Neuron (in vitro differentiated cells): Measurements from ENCODE around the gene ZNF548.
A peak's percentile ranks its signal among the peaks of the same experiment; 100 is the strongest.

Experiments
- H2AFZ ChIP-seq: one replicate; pipeline ENCODE4 v1.6.1; 2013; ENCODE audit warnings: low read depth, mild to moderate bottlenecking, inconsistent platforms, low read length, moderate library complexity
- H3K27me3 ChIP-seq: one replicate; pipeline ENCODE4 v1.6.1; 2013; ENCODE audit warnings: low read length; ENCODE audit not compliant: insufficient read depth
- H3K36me3 ChIP-seq: one replicate; pipeline ENCODE4 v1.6.1; 2013; ENCODE audit warnings: low read length; ENCODE audit not compliant: insufficient read depth
- H3K4me1 ChIP-seq: one replicate; pipeline ENCODE4 v1.6.1; 2013; ENCODE audit warnings: low read length; ENCODE audit not compliant: insufficient read depth
- H3K4me3 ChIP-seq: 2 replicates; pipeline ENCODE4 v1.5.1; 2013; ENCODE audit warnings: mild to moderate bottlenecking, low read length, moderate library complexity
- H3K9me3 ChIP-seq: one replicate; pipeline ENCODE4 v1.6.1; 2013; ENCODE audit warnings: low read length

Gene ZNF548

GRCh38 chr19:57419439-57419838, 29.8 kb downstream of the ZNF548 start:
- Histone ChIP-seq H3K27me3 (no peaks in the 10 kb centered on the region), H3K9me3 (peaks cover 36% of the 10 kb centered on the region), H3K36me3 (peaks cover 66% of the 10 kb centered on the region), H3K4me1 (no peaks in the 10 kb centered on the region), H2AFZ (no peak overlapping the region), H3K4me3 (no peak overlapping the region)

DNA sequence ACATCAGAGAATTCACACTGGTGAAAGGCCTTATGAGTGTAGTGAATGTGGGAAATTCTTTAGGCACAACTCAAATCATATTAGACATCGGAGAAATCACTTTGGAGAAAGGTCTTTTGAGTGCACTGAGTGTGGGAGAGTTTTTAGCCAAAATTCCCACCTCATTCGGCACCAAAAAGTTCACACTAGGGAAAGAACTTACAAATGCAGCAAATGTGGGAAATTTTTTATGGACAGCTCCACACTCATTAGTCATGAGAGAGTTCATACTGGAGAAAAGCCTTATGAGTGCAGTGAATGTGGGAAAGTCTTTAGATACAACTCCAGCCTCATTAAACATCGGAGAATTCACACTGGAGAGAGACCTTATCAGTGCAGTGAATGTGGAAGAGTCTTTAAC, 31.4 kb downstream of the ZNF548 start:
- Histone ChIP-seq H2AFZ (no peak overlapping the region), H3K9me3 (peaks cover 36% of the 10 kb centered on the region), H3K36me3 (peaks cover 54% of the 10 kb centered on the region), H3K27me3 (no peaks in the 10 kb centered on the region), H3K4me3 (no peak overlapping the region), H3K4me1 (no peaks in the 10 kb centered on the region)

GRCh38 chr19:57434386-57435061, 44.9 kb downstream of the ZNF548 start:
- H3K36me3 ChIP-seq, result peaks cover 14% of the 10 kb centered on the region
- H3K4me3 ChIP-seq, result peak overlapping the region; percentile 66
- no peaks in the 10 kb centered on the region for H3K27me3 ChIP-seq
- H3K4me1 ChIP-seq, result peaks cover 8% of the 10 kb centered on the region
- peak overlapping the region; percentile 62 for H2AFZ ChIP-seq
- H3K9me3 ChIP-seq, result peaks cover 15% of the 10 kb centered on the region

- peak within 1 kb of the TSS; percentile 66 for H3K4me3 ChIP-seq
- H3K4me1 ChIP-seq, result peaks cover 8% of the 10 kb centered on the region
- no peaks in the 10 kb centered on the region for H3K27me3 ChIP-seq
- H2AFZ ChIP-seq, result peak within 1 kb of the TSS; percentile 62
- H3K36me3 ChIP-seq, result peaks cover 20% of the 10 kb centered on the region
- peaks cover 19% of the 10 kb centered on the region for H3K9me3 ChIP-seq
These were observed 45.7 kb downstream of the ZNF548 start, which contains the start of gene ZNF749 for GRCh38 chr19:57435062-57435978. Gene ZNF749, plus strand, starts transcription at chr19:57435325. Its CDS starts 254 bp downstream, at chr19:57435579.

GRCh38 chr19:57436417-57436816, 46.8 kb downstream of the ZNF548 start:
- Histone ChIP-seq H3K4me1 (peaks cover 8% of the 10 kb centered on the region), H2AFZ (no peak overlapping the region), H3K9me3 (peaks cover 21% of the 10 kb centered on the region), H3K4me3 (peak overlapping the region; percentile 66), H3K36me3 (peaks cover 20% of the 10 kb centered on the region), H3K27me3 (no peaks in the 10 kb centered on the region)

DNA sequence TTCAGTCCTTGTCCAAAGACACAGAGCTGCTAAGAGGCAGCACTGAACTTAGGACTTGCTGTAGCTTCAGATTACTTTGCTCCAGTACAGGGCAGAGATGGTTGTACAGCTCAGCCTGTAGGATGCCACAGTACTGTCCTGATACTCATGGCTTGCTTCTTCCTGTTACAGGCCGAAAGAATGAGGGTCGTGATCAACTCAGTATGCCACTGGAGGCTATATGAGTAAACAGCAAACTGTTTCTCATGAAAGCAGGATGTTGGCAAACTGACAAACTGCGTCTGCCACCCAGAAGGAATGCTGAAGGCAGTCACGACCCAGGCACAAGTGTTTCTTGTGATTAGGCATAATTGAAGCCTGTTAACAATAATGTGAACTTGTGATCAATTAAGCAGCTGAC, 48.3 kb downstream of the ZNF548 start:
- peaks cover 8% of the 10 kb centered on the region for H3K4me1 ChIP-seq
- H2AFZ ChIP-seq, result no peak overlapping the region
- H3K27me3 ChIP-seq, result no peaks in the 10 kb centered on the region
- peaks cover 30% of the 10 kb centered on the region for H3K36me3 ChIP-seq
- peaks cover 31% of the 10 kb centered on the region for H3K9me3 ChIP-seq
- H3K4me3 ChIP-seq, result no peak overlapping the region

- Histone ChIP-seq H2AFZ (no peak overlapping the region), H3K9me3 (peaks cover 41% of the 10 kb centered on the region), H3K4me3 (no peak overlapping the region), H3K4me1 (peaks cover 8% of the 10 kb centered on the region), H3K27me3 (no peaks in the 10 kb centered on the region), H3K36me3 (peaks cover 40% of the 10 kb centered on the region)
These were observed 49.3 kb downstream of the ZNF548 start for GRCh38 chr19:57438925-57439324.

- H3K4me1 ChIP-seq, result no peaks in the 10 kb centered on the region
- no peak overlapping the region for H2AFZ ChIP-seq
- H3K9me3 ChIP-seq, result peaks cover 62% of the 10 kb centered on the region
- H3K4me3 ChIP-seq, result no peak overlapping the region
- peaks cover 65% of the 10 kb centered on the region for H3K36me3 ChIP-seq
- no peaks in the 10 kb centered on the region for H3K27me3 ChIP-seq
These were observed 52.5 kb downstream of the ZNF548 start for GRCh38 chr19:57441979-57442752.

DNA sequence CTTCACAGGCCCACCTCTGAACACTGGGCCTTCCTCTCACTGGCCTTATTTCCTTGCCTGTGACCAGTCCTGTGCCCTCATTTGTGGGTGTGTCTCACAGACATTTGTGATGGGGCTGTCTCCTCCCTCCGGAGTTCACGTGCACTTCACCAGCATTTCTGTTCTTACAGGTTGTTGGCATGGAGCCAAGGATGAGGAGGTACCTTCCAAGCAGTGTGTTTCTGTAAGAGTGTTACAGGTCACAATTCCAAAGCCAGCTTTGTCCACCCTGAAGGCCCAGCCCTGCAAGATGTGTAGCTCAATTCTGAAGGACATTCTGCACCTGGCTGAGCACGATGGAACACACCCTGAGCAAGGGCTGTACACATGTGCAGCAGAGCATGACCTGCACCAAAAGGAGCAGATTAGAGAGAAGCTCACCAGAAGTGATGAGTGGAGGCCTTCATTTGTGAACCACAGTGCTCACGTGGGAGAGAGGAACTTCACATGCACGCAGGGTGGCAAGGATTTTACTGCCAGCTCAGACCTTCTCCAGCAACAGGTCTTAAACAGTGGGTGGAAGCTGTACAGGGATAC, 53.6 kb downstream of the ZNF548 start:
- H3K4me1 ChIP-seq, result no peaks in the 10 kb centered on the region
- H3K27me3 ChIP-seq, result no peaks in the 10 kb centered on the region
- peaks cover 59% of the 10 kb centered on the region for H3K36me3 ChIP-seq
- no peak overlapping the region for H3K4me3 ChIP-seq
- H3K9me3 ChIP-seq, result peaks cover 59% of the 10 kb centered on the region
- H2AFZ ChIP-seq, result no peak overlapping the region

- no peaks in the 10 kb centered on the region for H3K27me3 ChIP-seq
- H3K4me1 ChIP-seq, result no peaks in the 10 kb centered on the region
These were observed 62.7 kb downstream of the ZNF548 start for GRCh38 chr19:57452307-57452706.

More at GRCh38 chr19:57452307-57452706, 62.7 kb downstream of the ZNF548 start:
- Histone ChIP-seq H3K36me3 (peaks cover 19% of the 10 kb centered on the region), H3K9me3 (peaks cover 24% of the 10 kb centered on the region), H3K4me3 (no peak overlapping the region), H2AFZ (no peak overlapping the region)
